GM19438 (cell line): ENCODE data around the gene KCNJ13.

Experiments
- ATAC-seq: cut with Tn5 transposase; IDR thresholded peaks from one replicate; pipeline ENCODE4 v1.9.1; 2021; ENCODE audit warnings: low read depth; ENCODE audit not compliant: unreplicated experiment

Gene KCNJ13

DNA sequence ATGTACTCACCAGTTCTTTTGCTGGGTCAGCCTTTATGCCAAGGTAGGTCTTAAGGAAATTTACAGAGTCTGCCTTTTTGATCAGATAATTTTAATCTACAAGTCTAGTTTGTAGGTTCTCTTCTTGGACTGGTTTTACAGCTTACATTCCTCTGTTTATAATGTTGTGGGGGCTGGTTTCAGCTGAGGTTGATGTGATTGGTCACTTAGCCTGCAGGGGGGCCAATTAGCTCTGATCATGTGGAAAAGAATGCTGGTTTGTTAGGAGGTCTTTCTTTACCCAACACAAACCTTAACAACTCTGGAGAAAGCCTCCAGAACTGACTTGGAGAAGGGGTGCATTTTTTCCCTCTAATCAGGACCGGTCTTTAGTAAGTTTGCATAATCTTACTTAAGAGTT, at the start of gene KCNJ13:
Gene KCNJ13, minus strand, starts transcription at position 131 of the 400 bp plus-strand sequence. CDS start 5,203 bp downstream, outside the sequence.
- ATAC-seq = no peak

DNA sequence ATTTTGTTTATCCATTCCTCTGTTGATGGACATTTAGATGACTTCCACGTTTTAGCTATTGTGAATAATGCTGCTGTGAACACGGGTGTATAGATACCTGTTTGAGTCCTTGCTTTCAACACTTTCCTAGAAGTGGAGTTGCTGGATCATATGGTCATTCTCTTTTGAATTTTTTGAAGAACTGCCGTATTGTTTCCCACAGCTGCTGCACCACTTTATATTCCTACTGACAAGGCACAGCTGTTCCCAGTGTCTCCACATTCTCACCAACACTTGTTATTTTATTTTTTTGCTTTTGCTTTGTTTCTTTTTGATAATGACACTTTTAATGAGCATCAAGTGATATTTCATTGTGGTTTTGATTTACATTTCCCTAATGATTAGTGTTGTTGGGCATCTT, 41.4 kb upstream of the KCNJ13 start:
- no peak for ATAC-seq

DNA sequence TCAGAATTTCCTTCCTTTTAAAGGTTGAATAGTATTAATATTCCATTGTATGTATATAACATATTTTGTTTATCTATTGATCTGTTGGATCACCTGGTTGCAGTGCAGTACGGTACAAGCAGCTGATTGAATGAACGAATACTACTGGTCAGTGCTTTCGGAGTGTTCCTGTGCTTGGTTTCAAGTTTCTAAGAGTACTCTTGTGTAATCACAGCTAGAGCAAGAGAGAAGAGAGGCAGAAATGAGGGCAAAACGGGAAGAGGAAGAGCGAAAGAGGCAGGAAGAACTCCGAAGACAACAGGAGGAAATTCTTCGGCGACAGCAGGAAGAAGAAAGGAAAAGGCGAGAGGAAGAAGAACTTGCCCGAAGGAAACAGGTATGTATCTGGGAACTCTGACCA, 40.3 kb upstream of the KCNJ13 start:
- no peak for ATAC-seq

DNA sequence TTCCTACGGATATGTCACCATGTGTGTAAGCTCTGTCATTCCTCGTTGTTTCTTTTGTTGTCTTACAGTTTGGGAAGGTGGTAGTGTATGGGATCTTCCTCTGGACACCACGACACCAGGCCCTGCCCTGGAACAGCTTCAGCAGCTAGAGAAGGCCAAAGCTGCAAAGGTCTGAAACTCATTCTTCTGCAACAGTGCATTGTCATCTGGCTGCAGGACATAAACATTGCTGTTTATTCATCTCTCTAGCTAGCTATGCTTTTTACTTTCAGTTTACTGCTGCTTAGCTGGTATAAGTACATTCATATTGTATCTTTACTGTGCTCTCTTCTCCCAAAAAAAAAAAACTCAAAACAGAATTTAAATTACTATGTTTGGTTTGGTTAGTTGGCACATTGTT, 39.2 kb upstream of the KCNJ13 start:
- no peak for ATAC-seq

DNA sequence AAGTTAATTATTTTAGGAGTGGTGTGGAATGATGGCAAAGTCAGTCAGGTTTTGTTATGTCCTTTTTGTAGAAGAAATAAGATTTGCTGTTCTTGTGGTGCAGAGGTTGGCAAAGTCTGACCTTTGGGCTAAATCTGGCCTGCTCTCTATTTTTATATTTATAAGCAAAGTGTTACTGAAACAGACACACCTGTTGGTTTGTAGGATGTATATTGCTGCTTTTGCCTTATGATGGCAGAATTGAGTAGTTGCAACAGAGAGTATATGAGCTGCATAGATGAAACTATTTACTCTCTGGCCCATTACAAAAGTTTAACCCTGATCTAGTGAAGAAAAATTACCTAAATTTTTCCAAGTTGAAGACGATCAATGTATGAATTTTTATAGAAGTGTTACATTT, 34.1 kb upstream of the KCNJ13 start:
- no peak for ATAC-seq

DNA sequence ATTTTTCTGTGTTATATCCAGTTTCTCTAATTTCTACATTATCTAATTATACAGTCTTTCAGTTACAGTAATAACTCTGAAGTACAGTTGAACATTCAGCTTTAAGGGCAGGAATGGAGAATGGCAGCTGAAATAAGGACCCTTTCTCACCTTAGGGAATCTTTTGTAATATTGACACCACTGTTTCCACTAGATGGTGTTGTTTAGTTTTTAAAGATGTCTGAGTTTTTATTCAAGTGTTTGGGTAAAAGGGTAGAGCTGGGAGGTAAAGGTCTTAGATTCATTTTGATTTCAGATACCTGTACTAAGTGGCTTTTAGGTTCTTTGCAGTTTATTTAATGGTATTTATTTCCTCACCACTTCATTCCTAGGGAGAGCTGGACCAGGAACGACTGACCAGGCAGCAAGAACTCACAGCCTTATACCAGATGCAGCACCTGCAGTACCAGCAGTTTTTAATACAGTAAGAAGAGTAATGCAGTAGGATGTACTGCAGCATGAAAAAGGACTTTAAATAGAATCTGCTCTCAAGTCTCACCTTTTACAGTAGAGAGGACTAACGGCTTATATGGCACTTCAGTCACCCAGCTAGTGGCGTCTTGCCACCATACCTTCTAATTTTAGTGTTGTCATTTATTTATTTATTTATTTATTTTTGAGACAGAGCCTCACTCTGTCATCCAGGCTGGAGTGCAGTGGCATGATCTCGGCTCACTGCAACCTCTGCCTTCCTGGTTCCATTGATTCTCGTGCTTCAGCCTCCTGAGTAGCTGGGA, 33.2 kb upstream of the KCNJ13 start:
- no peak for ATAC-seq

DNA sequence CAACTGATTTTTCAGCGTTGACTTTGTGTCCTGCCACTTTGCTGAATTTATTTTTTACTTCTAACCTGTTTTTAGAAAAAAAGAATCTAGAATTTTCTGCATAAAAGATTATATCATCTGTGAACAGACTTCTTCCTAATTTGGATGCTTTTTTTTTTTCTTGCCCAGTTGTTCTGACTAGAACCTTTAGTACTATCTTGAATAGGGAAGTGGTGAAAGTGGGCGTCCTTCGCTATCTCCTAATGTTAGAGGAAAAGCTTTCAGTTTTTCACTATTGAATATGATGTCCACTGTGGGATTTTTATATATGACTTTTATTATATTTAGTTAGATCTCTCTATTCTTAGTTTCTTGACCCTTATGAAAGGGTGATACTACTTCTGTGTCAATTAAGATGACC, 25.7 kb upstream of the KCNJ13 start:
- ATAC-seq = no peak

DNA sequence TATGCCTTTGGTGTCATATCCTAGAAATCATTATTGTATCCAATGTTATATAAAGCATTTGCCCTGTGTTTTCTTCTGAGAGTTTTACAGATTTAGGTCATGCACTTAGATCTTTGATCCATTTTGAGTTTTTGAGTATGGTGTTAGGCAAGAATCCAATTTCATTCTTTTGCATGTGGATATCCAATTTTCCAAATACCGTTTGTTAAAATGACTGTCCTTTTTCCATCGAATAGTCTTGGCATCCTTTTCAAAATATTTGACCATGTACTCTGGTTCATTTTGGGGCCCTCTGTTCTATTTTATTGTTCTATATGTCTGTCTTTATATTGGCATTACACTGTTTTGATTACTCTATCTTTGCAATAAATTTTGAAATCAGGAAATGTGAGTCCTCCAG, 23.8 kb upstream of the KCNJ13 start:
- ATAC-seq = no peak

DNA sequence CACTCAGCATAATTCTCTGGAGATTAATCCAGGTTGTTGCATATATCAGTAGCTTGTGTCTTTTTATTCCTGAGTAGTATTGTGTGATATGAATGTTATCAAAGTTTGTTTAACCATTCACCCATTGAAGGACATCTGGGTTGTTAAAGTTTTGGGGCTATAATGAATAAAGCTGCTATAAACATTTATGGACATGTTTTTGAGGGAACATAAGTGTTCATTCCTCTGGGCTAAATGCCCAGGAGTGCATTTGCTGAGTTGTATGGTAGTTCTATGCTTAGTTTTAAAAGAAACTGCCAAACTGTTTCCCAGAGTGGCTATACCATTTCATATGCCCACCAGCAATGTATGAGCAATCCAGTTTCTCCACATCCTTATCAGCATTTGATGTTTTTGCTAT, 21.8 kb upstream of the KCNJ13 start:
- ATAC-seq = no peak

DNA sequence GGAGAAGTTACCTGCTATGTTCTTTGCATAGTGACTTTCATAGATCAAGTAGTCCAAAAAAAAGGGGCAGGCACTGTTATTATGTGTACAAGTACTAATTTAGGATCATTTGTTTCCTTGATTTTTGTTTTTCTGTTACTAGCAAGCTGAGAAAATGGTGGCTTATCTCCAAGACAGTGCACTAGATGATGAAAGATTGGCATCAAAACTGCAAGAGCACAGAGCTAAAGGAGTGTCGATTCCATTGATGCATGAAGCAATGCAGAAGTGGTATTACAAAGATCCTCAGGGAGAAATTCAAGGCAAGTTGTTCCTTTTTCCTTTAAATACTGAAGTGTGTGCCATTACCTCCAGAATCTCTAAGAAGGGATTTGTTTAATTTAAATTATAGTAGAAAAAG, 19.6 kb upstream of the KCNJ13 start:
- ATAC-seq = no peak

DNA sequence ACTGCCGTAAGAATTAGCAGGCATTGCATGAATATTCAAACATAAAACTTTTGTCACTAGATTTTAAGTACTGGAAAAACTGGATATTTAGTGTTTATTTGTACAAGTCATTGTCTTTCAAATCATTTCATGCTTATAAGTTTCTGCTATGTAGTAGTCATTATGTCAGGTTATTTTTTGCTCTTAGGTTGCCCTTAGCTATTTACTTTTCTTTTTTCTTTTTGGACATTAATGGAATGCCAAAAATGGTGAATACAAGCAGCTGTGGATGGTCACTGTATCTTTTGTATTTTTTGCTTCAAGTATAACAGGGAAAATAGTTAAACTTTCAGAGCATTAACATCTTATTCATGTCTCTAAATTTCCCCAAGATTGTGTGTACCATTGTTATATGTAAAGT, 18.6 kb upstream of the KCNJ13 start:
- ATAC-seq = no peak

DNA sequence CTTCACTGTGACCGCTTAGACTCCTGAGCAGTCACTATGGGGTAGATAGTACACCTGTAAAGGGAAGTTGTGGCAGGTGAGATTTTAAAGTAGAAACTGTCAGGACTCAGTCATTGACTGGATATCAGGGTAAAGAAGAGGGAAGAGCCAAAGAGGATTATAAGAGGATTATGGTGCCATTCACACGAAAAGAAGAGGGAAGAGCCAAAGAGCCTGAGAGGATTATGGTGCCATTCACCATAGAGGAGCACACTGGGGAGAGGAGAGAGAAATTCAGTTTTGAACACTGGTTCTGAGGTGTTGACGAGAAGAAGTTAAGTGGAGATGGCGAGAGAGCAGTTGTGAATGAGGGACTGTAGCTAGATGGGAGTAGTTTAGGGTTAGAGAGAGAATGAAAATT, 16.9 kb upstream of the KCNJ13 start:
- no peak for ATAC-seq

DNA sequence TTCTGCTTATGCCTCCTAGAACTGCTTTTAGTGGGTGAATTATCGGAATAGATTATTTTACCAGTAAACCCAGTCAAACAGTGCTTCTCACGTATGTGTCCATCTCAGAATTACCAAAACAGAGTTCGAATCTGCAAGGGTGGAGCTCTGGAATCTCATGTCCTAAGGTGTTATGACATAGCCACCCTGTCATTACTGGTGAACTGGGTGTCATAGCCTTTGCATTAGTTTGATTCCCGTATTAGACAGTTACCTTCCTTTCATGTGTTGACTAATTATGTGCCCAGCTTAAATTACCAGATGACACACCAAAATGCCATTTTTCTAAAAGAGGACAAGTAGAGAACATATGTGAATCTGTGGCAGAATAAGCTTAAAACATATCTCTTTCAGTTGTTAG, 15.2 kb upstream of the KCNJ13 start:
- ATAC-seq = no peak

DNA sequence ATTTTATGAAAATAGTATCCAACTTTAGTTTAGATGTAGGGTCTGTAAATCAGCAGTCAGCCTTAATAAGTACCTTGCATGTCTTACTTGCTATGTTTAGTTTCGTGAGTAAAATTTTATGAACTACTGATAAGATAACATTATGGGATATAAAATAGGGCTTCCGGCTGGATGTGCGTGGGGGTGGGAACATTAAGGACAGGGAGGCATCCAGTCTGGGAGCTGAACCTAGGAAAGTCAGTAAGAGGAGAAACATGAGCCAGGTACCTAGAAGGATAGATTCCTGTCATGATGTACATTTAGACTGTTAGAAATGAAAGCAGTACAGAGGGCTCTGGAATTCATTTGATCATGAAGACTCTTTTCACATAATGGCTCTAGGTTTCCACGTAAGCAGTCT, 12.7 kb upstream of the KCNJ13 start:
- no peak for ATAC-seq

DNA sequence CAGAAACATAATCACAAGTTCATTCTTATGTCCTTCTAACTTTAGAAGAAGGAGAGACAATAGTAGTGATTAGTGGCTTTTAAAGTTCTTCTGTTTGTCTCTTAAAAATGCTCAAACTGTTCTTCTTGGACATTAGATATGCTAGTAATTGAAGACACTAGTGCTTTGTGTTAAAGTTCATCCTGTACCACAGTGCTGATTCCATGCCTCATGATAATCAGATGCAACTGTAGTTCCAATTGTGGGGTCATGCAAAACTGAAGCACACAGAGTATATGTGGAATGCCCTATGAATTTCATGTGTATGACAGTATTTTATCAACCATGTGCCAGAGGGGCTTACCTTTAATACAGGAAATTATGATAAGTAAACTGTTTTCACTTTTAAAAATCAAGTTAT, 11.4 kb upstream of the KCNJ13 start:
- ATAC-seq = no peak

DNA sequence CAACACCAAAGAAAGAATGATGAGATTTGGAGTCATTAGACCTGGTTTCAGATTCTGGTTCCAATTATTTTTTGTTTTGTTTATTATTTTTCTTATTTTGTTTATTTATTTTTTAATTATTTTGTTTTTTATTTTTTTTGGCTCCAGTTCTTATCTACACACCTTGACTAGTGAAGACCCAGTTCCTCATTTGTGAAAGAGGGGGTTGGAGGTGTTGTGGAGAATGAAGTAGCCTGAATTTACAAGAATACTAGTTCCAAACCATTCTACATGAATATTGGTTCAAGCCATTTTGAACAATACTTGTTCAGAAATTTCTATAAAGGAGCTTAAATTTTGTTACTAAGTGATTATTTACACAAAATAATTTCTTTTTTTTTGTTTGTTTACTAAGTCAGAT, 6.9 kb upstream of the KCNJ13 start:
- no peak for ATAC-seq

DNA sequence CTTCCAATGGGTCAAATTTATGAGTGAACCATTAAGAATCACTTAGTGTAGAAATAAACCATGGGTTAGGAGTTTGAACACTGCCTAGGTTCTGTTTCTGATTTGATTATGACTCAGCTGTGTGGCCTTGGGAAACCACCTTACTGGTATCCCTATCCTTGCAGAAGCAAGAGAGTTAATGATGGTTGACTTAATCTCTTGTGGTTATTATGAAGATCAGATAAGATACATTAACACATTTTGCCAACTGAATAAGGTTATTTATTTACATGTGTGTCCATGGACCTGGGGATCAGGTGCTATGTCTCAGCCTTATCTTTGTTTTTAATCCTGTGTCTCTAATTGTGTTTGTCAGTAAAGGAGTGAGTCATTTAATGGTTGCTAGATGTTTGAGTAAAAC, 5.4 kb upstream of the KCNJ13 start:
- peak; percentile 87 for ATAC-seq

DNA sequence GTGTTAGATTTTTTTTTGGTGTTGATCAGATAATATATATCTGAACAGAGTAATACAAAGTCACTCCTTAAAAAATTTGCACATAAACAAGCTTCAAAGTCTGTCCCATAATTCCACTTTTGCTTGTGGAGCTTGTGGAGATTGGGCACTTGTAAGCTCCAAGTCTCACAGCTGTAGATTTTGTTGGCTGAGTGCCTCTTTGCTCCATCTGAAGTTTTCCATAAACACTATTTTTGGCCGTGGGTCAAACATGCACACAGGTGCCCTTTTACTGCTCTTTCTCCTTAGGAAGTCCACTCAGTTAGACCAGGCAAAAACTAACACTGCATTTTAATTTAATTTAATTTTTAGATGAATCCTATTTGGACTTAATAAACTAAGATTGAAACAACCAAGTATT, 3.6 kb upstream of the KCNJ13 start:
- ATAC-seq = no peak

DNA sequence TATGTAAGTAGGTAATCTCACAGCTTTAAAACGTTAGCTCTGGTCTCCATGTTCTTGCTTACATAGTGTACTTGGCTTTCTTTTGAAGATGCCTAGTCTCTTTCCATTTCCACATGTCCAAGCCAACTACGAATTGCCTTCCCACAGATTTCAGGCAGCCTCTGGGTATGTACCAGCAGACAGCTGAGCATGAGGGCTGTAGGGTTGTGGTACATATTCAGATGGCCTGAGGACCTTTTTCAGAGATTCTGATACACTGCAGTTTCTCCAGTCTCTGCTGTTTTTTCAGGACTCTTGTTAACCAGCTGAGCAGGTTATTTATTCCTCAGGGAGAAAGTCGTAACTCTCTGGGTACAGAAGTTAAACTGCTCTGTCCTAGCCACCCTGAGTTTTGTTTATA, 3.1 kb upstream of the KCNJ13 start:
- no peak for ATAC-seq

DNA sequence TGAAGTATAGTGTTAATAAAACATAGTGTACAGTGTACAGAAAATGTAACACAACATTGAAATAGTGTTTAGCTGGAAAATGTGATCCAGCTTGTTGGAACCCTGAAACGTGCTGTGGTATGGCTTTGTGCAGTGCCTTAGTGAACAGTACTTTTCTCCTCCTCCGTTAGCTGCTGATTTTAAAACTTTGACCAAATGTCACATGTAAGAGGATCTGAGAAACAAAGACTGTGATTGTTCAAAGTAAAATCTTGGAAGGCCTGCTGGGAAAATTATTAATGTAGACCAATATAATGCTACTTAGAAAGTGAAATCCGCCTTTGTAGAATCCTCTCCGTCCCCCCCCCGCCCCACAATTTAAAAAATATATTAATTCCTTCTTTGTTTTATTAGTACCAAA, 911 bp upstream of the KCNJ13 start:
- ATAC-seq = no peak

DNA sequence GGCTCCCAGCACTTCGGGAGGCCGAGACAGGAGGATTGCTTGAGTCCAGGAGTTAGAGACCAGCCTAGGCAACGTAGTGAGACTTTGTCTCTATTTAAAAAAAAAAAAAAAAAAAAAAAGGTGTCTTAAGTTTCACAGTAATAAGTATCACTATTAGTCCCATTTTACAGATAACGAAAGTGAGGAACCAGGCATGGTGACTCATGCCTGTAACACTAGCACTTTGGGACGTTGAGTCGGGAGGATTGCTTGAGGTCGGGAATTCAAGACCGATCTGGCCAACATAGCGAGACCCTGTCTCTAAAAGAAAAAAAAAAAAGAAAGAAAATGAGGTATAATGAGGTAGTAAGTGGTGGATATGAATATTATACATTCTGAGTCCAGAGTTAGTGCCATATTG, 2.5 kb downstream of the KCNJ13 start:
- no peak for ATAC-seq

DNA sequence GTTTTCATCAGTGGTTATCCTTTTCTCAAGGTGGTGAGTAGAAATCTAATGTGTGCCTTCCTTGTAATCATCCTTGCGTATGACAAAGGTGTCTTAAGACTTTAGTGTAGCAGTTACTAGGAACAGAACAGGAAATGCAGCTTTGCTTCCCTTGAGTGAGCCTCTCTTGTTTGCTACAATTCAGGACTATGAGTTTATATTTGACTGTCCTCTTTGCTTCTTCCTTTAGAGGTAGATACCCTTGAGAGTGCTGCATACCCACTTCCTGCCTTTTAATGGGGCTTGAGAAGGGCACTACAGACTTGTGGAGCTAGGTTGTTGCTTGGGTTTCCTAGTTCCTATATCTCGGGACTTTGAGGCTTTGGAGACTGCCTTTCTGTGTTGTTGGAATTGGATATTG, 3.8 kb downstream of the KCNJ13 start:
- peak; percentile 61 for ATAC-seq

DNA sequence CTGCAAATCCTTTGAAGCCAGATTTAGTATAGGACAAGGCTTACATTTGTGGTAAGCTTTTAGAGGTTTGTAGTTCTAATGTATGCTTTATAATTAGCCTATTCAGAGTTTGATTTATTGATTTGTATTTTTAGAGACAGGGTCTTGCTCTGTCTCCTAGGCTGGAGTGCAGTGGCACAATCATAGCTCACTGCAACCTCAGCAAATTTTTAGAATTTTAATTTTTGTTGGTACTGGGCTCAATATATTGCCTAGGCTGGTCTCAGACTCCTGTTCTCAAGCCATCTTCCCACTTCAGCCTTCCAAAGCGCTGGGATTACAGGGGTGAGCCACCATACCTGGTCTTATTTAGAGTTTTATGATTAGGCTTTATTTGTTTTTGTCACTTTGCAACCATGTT, 4.5 kb downstream of the KCNJ13 start:
- no peak for ATAC-seq
